Sigmoid colon (tissue), 4 donors: ENCODE measurements around the gene EGR1.

Experiments
- POLR2A ChIP-seq, 2 donors: fragments of 450-650 bp; IDR thresholded peaks; one replicate each; pipeline ENCODE4 v1.6.1; 2016; ENCODE audit warnings: antibody characterized with exemption in 2 of 2, mild to moderate bottlenecking in 2 of 2, moderate library complexity in 2 of 2
- POLR2AphosphoS5 ChIP-seq, 4 donors: sonication (generic); formaldehyde crosslinking; IDR thresholded peaks; one replicate each; pipeline ENCODE4 v1.6.1; 2017; ENCODE audit warnings: antibody characterized with exemption in 4 of 4
- TF ChIP-seq, protein P1 (sequence below), 4 experiments: fragments of 450-650 bp in 3 of 4; fragments of 200-600 bp in 1 of 4; IDR thresholded peaks; one replicate each; pipeline ENCODE4 v1.5.1; 2016 to 2019; ENCODE audit warnings: antibody characterized with exemption in 4 of 4, mild to moderate bottlenecking in 3 of 4, moderate library complexity in 2 of 4

DNA sequence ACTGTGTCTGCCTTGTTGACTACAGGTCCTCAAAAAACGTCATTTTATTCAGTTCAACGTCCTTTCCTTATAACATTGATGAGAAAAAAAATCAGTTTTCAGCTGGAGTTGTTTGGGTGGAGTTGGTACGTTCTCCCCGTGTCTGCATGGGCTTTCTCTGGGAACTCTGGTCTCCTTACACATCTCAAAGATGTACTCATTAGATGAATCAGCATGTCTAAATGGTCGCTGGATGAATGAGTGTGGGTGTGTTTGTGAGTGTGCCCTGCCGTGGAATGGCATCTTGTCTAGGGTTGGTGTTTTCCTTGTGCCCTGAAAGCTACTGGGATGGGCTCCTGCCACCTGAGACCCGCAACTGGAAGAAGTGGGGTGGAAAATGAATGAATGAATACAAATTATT is 30.1 kb downstream of the EGR1 start:
- TF ChIP-seq, protein P1, sequence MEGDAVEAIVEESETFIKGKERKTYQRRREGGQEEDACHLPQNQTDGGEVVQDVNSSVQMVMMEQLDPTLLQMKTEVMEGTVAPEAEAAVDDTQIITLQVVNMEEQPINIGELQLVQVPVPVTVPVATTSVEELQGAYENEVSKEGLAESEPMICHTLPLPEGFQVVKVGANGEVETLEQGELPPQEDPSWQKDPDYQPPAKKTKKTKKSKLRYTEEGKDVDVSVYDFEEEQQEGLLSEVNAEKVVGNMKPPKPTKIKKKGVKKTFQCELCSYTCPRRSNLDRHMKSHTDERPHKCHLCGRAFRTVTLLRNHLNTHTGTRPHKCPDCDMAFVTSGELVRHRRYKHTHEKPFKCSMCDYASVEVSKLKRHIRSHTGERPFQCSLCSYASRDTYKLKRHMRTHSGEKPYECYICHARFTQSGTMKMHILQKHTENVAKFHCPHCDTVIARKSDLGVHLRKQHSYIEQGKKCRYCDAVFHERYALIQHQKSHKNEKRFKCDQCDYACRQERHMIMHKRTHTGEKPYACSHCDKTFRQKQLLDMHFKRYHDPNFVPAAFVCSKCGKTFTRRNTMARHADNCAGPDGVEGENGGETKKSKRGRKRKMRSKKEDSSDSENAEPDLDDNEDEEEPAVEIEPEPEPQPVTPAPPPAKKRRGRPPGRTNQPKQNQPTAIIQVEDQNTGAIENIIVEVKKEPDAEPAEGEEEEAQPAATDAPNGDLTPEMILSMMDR (IDR thresholded peaks at IDR 0.05) = no peak
- TF ChIP-seq POLR2AphosphoS5 (IDR thresholded peaks at IDR 0.05) (no peak), POLR2A (IDR thresholded peaks at IDR 0.05) (no peak)
